Measurements from ENCODE around the gene ISL2.

Gene ISL2

GRCh38 chr15:76342382-76343201, 6.0 kb downstream of the ISL2 start:
- TF ChIP-seq CTCF (IDR thresholded peaks at IDR 0.05; ENCODE audit: borderline replicate concordance, control extremely low read depth, extremely low read depth, insufficient read depth, missing control alignments): no peak
- in situ Hi-C loops (cut with MboI; ENCODE audit: low sequenced_read_pairs, unreplicated experiment): no loop called here
- peak; percentile 37 for DNase-seq (ENCODE audit: low spot score)

- no peak for TF ChIP-seq CTCF (IDR thresholded peaks at IDR 0.05; ENCODE audit: borderline replicate concordance, control extremely low read depth, extremely low read depth, insufficient read depth, missing control alignments)
- no peak for DNase-seq (ENCODE audit: low spot score)
- in situ Hi-C loops (cut with MboI; ENCODE audit: low sequenced_read_pairs, unreplicated experiment): no loop called here
Observed at GRCh38 chr15:76343313-76343996, 6.9 kb downstream of the ISL2 start.

- no peak for TF ChIP-seq CTCF (IDR thresholded peaks at IDR 0.05; ENCODE audit: borderline replicate concordance, control extremely low read depth, extremely low read depth, insufficient read depth, missing control alignments)
- in situ Hi-C loops (cut with MboI; ENCODE audit: low sequenced_read_pairs, unreplicated experiment): no loop called here
- no peak for DNase-seq (ENCODE audit: low spot score)
Observed at GRCh38 chr15:76344893-76345582, 8.5 kb downstream of the ISL2 start.

- in situ Hi-C loops (cut with MboI; ENCODE audit: low sequenced_read_pairs, unreplicated experiment): no loop called here
- peak; percentile 18 for DNase-seq (ENCODE audit: low spot score)
- TF ChIP-seq CTCF (IDR thresholded peaks at IDR 0.05; ENCODE audit: borderline replicate concordance, control extremely low read depth, extremely low read depth, insufficient read depth, missing control alignments): no peak
Observed at GRCh38 chr15:76345583-76345879, 9.0 kb downstream of the ISL2 start.

GRCh38 chr15:76345880-76346668, 9.5 kb downstream of the ISL2 start:
- in situ Hi-C loops (cut with MboI; ENCODE audit: low sequenced_read_pairs, unreplicated experiment): no loop called here

More at GRCh38 chr15:76345880-76346668, 9.5 kb downstream of the ISL2 start:
- no peak for TF ChIP-seq CTCF (IDR thresholded peaks at IDR 0.05; ENCODE audit: borderline replicate concordance, control extremely low read depth, extremely low read depth, insufficient read depth, missing control alignments)
- peak; percentile 76 for DNase-seq (ENCODE audit: low spot score)

Measured in GM13976 (cell line).